ENCODE results near the gene KCTD6.

Gene KCTD6

DNA sequence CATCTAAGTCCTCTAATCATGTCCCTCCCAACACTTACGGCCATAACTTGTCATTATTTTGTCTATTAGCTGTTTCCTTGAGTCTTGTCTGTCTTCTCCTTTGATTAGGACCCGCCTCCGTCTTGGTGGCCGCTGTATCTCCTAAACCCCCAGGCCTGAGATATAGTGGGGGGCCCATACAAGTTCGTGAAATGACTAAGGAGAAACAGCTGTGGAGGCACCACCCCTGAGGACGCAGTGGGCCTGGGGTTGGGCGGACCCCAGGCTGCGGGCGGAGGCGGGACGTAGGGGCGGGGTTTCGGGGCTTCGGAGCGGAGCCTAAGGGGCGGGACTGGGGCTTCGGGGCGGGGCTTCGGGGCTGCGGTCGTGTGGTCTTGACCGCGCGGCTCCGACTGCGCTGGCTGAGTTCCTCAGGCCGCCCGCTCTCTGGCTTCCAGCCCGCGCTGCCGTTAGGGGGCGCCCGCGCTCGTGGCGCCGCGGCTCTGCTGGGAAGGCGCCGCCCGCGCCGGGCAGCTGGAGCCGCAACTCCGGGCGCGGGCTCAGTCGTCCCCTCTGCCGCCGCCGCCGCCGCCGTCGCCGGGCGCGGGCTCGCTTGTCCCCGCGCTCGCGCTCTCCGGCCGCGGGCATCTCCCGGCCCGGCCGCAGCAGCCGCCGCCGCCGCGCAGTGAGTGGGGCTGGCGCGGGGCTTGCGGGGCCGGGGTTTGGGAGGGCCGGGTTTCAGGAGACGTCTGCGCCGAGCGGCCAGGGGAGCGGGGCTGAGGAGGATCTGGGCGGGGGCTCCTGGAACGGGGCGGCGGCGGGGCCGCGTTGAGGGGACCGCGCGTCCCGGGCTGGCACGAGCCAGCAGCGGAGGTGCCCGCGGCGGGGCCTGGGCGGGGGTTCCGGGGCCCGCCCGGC is at the start of gene KCTD6:
Gene KCTD6 (plus strand): TSS at position 591 of the 897 bp plus-strand sequence. CDS start 6,660 bp downstream, outside the sequence.
- Histone ChIP-seq H3K9ac (ENCODE audit: low read depth, low read length) (peak within 1 kb of the TSS; percentile 93), H3K9me3 (ENCODE audit: control insufficient read depth, insufficient read depth, low read length) (no peaks in the 10 kb centered on the region), H3K4me1 (ENCODE audit: insufficient read depth, low read length) (peaks cover 30% of the 10 kb centered on the region), H3K36me3 (ENCODE audit: insufficient read depth, low read length) (no peaks in the 10 kb centered on the region)

DNA sequence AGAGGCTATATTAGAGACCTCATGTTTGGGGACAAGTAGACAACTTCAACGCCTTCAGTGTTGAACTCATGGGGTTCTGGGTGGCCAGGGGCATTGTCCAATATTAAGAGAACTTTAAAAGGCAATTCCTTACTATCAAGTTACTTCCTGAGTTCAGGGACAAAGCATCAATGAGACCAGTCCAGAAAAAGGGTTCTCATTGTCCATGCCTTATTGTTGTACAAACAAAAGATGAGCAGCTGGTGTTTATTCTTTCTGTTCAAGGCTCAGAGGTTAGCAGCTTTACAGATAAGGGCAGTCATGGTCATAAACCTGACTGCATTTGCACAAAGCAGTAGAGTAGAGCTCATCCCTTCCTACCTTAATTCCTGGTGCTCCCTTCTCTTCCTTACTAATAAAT is 39.7 kb upstream of the KCTD6 start:
- no peaks in the 10 kb centered on the region for H3K36me3 ChIP-seq (ENCODE audit: insufficient read depth, low read length)
- no peaks in the 10 kb centered on the region for H3K4me1 ChIP-seq (ENCODE audit: insufficient read depth, low read length)
- peaks cover 2% of the 10 kb centered on the region; the same call in 1 of the 2 replicates for H3K9me3 ChIP-seq (ENCODE audit: control insufficient read depth, insufficient read depth, low read length)
- no peak overlapping the region for H3K9ac ChIP-seq (ENCODE audit: low read depth, low read length)

DNA sequence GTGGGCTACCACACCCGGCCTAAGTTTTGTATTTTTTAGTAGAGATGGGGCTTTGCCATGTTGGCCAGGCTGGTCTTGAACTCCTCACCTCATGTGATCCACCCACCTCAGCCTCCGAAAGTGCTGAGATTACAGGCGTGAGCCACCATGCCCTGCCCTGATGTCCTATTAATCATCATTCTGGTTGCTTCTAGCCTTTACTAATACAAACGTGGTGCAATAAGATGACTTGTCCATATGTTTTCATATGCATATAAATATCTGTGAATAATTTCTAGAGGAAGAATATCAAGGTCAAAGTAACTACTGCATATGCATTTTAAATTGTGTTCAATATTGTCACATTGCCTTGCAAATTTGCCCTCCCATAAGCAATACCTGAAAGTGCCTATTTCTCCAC is 32.7 kb upstream of the KCTD6 start:
- H3K4me1 ChIP-seq (ENCODE audit: insufficient read depth, low read length) = no peaks in the 10 kb centered on the region; the same call in 1 of the 2 replicates
- H3K9ac ChIP-seq (ENCODE audit: low read depth, low read length) = no peak overlapping the region
- H3K9me3 ChIP-seq (ENCODE audit: control insufficient read depth, insufficient read depth, low read length) = no peaks in the 10 kb centered on the region; the same call in 1 of the 2 replicates
- H3K36me3 ChIP-seq (ENCODE audit: insufficient read depth, low read length) = no peaks in the 10 kb centered on the region

- no peak overlapping the region for H3K9ac ChIP-seq (ENCODE audit: low read depth, low read length)
- no peaks in the 10 kb centered on the region for H3K36me3 ChIP-seq (ENCODE audit: insufficient read depth, low read length)
- H3K4me1 ChIP-seq (ENCODE audit: insufficient read depth, low read length) = peaks cover 3% of the 10 kb centered on the region; the same call in 1 of the 2 replicates
- no peaks in the 10 kb centered on the region for H3K9me3 ChIP-seq (ENCODE audit: control insufficient read depth, insufficient read depth, low read length)
Measured at GRCh38 chr3:58462829-58463180, 29.1 kb upstream of the KCTD6 start.

GRCh38 chr3:58463181-58463941 is 28.5 kb upstream of the KCTD6 start:
- peak overlapping the region; percentile 25; the same call in 1 of the 2 replicates for H3K9ac ChIP-seq (ENCODE audit: low read depth, low read length)
- H3K4me1 ChIP-seq (ENCODE audit: insufficient read depth, low read length) = peaks cover 3% of the 10 kb centered on the region; the same call in 1 of the 2 replicates
- H3K9me3 ChIP-seq (ENCODE audit: control insufficient read depth, insufficient read depth, low read length) = no peaks in the 10 kb centered on the region
- H3K36me3 ChIP-seq (ENCODE audit: insufficient read depth, low read length) = no peaks in the 10 kb centered on the region

GRCh38 chr3:58463942-58464271 is 28.0 kb upstream of the KCTD6 start:
- H3K4me1 ChIP-seq (ENCODE audit: insufficient read depth, low read length) = peaks cover 3% of the 10 kb centered on the region; the same call in 1 of the 2 replicates
- no peaks in the 10 kb centered on the region for H3K36me3 ChIP-seq (ENCODE audit: insufficient read depth, low read length)
- H3K9me3 ChIP-seq (ENCODE audit: control insufficient read depth, insufficient read depth, low read length) = no peaks in the 10 kb centered on the region
- H3K9ac ChIP-seq (ENCODE audit: low read depth, low read length) = no peak overlapping the region

DNA sequence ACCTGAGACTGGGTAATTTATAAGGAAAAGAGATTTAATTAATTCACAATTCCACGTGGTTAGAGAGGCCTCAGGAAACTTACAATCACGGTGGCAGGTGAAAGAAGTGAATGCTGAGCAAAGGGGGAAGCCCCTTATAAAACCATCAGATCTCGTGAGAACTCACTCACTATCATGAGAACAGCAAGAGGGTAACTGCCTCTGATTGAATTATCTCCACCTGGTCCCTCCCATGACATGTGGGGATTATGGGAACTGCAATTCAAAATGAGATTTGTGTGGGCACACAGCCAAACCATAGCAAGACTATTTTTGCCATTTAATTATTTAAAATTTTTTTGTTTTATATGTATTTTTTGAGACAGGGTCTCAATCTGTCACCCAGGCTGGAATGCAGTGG is 27.0 kb upstream of the KCTD6 start:
- Histone ChIP-seq H3K36me3 (ENCODE audit: insufficient read depth, low read length) (no peaks in the 10 kb centered on the region), H3K4me1 (ENCODE audit: insufficient read depth, low read length) (peaks cover 3% of the 10 kb centered on the region; the same call in 1 of the 2 replicates), H3K9ac (ENCODE audit: low read depth, low read length) (no peak overlapping the region), H3K9me3 (ENCODE audit: control insufficient read depth, insufficient read depth, low read length) (no peaks in the 10 kb centered on the region)

- peaks cover 21% of the 10 kb centered on the region for H3K4me1 ChIP-seq (ENCODE audit: insufficient read depth, low read length)
- no peak overlapping the region for H3K9ac ChIP-seq (ENCODE audit: low read depth, low read length)
- no peaks in the 10 kb centered on the region for H3K9me3 ChIP-seq (ENCODE audit: control insufficient read depth, insufficient read depth, low read length)
- no peaks in the 10 kb centered on the region for H3K36me3 ChIP-seq (ENCODE audit: insufficient read depth, low read length)
Measured at GRCh38 chr3:58466899-58467563, 24.9 kb upstream of the KCTD6 start.

GRCh38 chr3:58469096-58469495 is 22.8 kb upstream of the KCTD6 start:
- Histone ChIP-seq H3K9me3 (ENCODE audit: control insufficient read depth, insufficient read depth, low read length) (no peaks in the 10 kb centered on the region), H3K36me3 (ENCODE audit: insufficient read depth, low read length) (no peaks in the 10 kb centered on the region), H3K4me1 (ENCODE audit: insufficient read depth, low read length) (peaks cover 22% of the 10 kb centered on the region), H3K9ac (ENCODE audit: low read depth, low read length) (no peak overlapping the region)

DNA sequence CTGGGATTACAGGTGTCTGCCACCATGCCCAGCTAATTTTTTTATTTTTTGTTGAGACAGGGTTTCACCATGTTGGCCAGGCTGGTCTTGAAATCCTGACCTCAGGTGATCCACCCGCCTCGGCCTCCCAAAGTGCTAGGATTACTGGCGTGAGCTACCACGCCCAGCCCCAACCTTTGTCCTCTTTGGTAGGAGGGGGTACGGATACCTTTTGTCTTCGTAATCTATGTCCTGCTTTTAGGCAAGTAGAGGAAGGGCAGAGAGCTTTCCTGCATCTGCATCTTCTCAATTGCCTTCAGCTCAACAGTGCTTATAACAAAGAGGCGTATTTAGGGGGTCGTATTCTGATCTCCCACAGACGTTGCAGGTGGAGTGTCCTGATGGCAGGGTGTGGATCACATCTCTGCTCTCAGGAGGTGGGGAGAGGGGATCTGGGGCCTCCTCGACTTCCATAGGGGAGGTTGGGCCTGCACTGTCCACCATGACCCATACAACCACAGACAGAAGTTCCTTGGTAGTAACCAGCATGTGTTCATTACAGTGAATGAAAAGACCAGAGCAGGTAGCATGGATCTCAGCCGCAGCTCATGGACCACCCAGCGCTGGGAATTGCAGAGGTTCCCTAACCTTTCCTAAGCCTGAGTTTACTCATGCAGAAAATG is 21.4 kb upstream of the KCTD6 start:
- Histone ChIP-seq H3K4me1 (ENCODE audit: insufficient read depth, low read length) (peaks cover 22% of the 10 kb centered on the region), H3K9me3 (ENCODE audit: control insufficient read depth, insufficient read depth, low read length) (no peaks in the 10 kb centered on the region), H3K36me3 (ENCODE audit: insufficient read depth, low read length) (no peaks in the 10 kb centered on the region), H3K9ac (ENCODE audit: low read depth, low read length) (no peak overlapping the region)

GRCh38 chr3:58471025-58471887 is 20.6 kb upstream of the KCTD6 start:
- Histone ChIP-seq H3K4me1 (ENCODE audit: insufficient read depth, low read length) (peaks cover 22% of the 10 kb centered on the region), H3K36me3 (ENCODE audit: insufficient read depth, low read length) (no peaks in the 10 kb centered on the region), H3K9ac (ENCODE audit: low read depth, low read length) (no peak overlapping the region), H3K9me3 (ENCODE audit: control insufficient read depth, insufficient read depth, low read length) (no peaks in the 10 kb centered on the region)

- Histone ChIP-seq H3K9ac (ENCODE audit: low read depth, low read length) (no peak overlapping the region), H3K9me3 (ENCODE audit: control insufficient read depth, insufficient read depth, low read length) (no peaks in the 10 kb centered on the region), H3K4me1 (ENCODE audit: insufficient read depth, low read length) (peaks cover 19% of the 10 kb centered on the region), H3K36me3 (ENCODE audit: insufficient read depth, low read length) (no peaks in the 10 kb centered on the region)
Measured at GRCh38 chr3:58473275-58473674, 18.6 kb upstream of the KCTD6 start.

DNA sequence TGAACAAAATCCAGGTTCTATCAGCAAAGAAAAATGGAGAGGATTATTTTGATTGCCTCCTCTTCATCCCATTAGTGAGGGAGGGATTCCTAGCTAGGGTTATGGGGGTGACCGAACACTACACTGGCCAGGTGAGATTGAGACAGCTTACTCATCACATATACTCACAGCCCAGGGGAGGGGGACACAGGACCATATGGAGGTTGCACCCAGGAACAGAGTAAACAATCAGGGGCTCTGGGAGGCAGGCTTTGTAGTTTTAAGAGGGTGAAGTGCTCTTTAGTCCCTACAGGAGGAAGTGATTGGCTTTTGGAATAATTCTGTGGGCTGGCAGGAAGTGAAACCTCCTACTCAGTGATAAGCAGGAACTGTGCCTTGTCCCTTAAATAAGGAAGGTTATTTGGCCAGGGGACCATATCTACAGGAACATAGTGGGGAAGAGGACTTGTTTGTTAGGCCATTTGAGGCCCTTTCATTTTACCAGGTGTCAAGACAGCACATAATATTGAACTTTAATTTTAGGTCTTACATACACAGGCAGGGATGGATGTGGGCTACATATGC is 17.5 kb upstream of the KCTD6 start:
- Histone ChIP-seq H3K9ac (ENCODE audit: low read depth, low read length) (no peak overlapping the region), H3K9me3 (ENCODE audit: control insufficient read depth, insufficient read depth, low read length) (no peaks in the 10 kb centered on the region), H3K4me1 (ENCODE audit: insufficient read depth, low read length) (peaks cover 19% of the 10 kb centered on the region), H3K36me3 (ENCODE audit: insufficient read depth, low read length) (no peaks in the 10 kb centered on the region)
